ENCODE measurements around the gene ERMAP.

ERMAP gene

DNA sequence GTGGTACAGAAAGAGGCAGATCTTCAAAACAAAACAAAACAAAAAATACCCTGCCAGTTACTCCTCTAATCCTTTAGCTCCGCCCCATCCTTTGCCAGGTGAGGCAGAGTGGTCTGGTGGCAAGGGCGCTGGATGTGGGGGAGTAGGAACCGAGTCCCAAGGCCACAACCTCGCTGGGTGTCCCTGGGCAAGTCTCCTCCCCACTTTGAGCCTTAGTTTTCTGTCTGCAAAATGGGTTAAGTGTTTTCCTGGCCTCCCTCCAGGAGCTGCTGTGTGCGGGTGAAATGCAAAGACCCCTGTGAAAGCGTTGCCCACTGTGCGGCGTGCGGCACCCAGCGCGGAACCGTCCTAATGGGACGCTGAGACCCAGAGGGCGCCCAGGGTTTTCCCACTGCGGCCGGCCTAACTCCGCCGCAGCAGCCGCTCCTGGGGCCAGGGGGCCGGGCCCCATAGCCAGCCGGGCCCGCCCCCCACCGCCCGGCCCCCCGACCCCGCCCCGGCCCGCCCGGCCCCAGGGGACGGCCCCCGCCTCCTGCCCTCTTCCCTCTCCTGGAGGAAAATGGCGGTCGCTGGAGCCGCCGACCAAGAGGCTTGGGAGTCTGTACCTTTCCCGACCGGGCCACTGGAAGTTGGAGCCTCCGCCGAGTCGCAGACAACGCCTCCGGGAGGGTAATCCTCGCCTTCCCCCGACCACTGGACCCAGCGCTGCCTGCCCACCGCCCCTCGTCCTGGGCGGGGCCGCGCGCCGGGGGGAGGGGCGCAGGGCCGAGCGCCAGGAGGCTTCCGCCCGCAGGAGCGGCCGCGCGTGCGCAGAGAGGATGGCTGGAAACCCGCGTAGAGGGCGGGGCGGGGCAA lies at the start of gene ERMAP, which contains the start of gene SVBP:
Gene ERMAP (plus strand): TSS at position 538 of the 855 bp plus-strand sequence. CDS start 13,327 bp downstream, outside the sequence.
Gene SVBP (minus strand): TSS at position 813 of the 855 bp plus-strand sequence. CDS start 853 bp downstream, outside the sequence.
- DNase-seq = peak; percentile 82

- peak; percentile 59 for DNase-seq
These were observed 49.4 kb upstream of the ERMAP start for GRCh38 chr1:42767510-42768000.

DNA sequence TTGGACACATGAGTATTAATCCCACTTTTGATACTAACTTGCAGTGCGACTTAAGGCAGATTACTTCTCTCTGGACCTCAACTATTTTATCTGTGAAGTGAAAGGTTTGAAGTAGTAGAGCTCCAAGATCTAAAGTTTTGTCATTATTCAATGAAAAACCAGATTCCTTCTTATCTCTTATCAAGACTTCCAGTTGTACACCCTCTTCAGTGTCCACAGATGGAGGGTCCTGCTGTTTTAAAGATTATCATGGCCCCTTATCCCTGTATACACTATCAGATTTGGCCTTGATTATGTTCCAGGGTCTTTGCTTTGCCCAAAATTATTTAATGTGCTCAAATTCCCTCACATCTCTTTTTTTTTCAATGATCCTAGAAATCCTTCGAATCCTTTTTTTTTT lies 48.8 kb upstream of the ERMAP start:
- no peak for DNase-seq

- no peak for DNase-seq
These were observed 47.1 kb upstream of the ERMAP start for GRCh38 chr1:42769811-42770210.

GRCh38 chr1:42773420-42773819 lies 43.5 kb upstream of the ERMAP start:
- no peak for DNase-seq

- DNase-seq = no peak
These were observed 41.9 kb upstream of the ERMAP start for GRCh38 chr1:42774928-42775526.

- no peak for DNase-seq
These were observed 40.4 kb upstream of the ERMAP start for GRCh38 chr1:42776502-42776901.

DNA sequence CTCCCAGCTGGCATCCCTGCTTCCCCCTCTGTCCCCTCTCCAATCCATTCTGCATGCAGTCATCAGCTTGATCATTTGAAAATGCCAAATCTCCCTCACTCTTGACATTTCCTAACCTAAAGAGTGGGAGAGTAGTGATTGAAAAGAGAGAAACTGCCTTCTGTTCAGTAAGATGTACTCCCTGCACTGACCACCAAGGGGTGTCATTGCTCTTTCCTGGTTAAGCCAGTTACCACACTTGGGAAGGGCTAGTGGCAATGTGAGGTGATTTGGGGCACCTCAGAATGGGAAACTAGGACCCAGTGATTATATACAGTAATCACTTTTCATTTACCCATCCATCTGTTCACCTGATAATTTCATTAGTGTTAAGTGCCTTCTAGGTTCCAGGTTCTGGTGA lies 39.1 kb upstream of the ERMAP start:
- DNase-seq = peak; percentile 9

DNA sequence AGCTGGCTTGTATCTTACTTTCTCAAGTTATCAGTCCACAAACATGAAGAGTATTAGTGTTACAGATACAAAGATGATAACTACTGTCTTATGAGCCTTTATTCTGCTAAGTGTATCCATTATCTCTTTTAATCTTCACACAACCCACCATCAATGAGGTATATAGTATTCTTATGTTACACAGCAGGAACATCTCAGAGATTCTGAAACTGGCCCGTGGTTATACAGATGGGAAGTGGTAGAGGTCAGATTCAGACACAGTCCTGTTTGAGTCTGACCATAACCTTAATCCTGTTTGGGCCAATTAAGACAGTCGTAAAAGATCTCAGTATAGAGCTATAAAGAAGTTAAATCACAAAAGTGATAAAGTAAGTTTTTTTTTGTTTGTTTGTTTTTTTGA lies 37.2 kb upstream of the ERMAP start:
- DNase-seq = no peak

- DNase-seq = no peak
These were observed 36.7 kb upstream of the ERMAP start for GRCh38 chr1:42780176-42780575.

DNA sequence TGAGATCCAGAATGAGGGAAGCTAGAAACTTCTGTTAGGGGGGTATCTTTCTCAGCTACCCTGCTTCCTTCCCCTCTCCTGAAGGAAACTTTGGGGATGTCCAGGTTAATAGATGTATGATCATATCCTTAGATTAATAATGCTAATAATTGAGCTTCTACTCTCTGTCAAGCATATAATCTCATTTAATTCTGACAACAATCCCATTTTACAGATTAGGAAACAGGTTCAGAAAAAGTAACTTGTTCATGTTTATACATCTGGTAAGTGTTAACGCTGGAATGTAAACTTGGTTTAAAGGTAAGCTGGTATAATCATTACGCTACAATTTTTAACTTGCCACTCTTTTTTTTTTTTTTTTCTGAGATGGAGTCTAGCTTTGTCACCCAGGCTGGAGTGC lies 33.8 kb upstream of the ERMAP start:
- DNase-seq = no peak

GRCh38 chr1:42784547-42784945 lies 32.4 kb upstream of the ERMAP start:
- no peak for DNase-seq

- no peak for DNase-seq
These were observed 31.8 kb upstream of the ERMAP start, which contains the start of gene TMEM269 for GRCh38 chr1:42784946-42785693. Gene TMEM269, plus strand, starts transcription at chr1:42784991. Its CDS starts 4,903 bp downstream, at chr1:42789894.

DNA sequence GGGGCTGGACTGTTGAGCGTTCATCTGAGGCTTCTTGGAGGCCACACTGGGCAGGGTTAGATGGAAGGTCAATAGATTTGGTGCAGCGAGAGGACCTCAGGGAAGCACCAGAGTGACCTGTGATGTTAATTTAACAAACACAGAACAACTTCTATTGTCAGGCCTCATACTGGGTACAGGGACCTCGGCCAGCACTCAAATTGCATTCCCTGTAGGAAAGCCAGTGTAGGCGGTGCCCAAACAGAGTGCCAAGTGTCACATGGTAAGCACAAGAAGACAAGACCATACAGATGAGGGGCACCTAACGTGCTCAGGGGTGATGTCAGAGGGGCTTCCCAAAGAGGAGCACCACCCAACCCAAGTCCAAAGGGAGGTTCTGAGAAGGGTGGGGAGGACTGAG lies 30.8 kb upstream of the ERMAP start:
- DNase-seq = no peak

DNA sequence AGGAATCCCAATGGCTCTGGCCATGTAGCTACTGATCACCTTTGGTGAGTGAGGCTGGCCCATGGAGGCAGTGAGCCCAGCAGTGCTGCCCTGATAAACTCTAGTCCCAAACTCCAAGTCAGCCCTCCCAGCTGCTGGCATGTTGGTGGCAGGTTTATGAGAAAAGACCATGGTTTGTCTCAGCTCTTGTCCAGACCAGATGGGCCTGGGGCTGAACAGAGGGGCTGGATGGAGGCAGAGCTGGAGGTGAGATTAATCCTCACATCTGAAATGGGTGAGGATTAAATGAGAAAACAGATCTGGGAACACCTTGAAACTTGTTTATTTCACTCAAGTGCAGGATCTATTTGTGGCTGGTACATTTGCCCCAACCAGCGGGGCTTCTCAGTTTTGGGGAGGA lies 28.9 kb upstream of the ERMAP start:
- no peak for DNase-seq

DNA sequence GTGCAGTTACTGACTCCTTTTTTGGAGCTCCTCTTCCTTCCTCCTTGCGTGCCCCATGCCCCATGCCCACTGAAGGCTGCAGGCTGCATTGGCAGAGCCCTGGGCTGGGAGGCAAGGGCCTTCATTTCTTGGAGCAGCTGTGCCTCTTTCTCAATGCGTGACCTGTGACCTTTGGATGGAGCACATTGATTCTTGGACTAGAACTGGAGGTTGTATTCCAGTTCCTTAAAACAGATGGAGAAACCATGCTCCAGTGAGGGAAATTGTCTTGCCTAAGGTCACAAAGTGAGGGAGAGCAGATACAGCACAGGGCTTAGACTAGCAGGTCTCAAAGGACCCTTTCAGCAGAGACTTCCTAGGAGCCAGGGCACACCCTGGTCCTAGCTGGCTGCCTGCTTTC lies 23.1 kb upstream of the ERMAP start:
- no peak for DNase-seq

- DNase-seq = no peak
These were observed 19.5 kb upstream of the ERMAP start for GRCh38 chr1:42797414-42797813.

GRCh38 chr1:42797979-42798378 lies 18.9 kb upstream of the ERMAP start:
- no peak for DNase-seq

- no peak for DNase-seq
These were observed 15.0 kb upstream of the ERMAP start for GRCh38 chr1:42801832-42802473.

GRCh38 chr1:42806171-42806570 lies 10.8 kb upstream of the ERMAP start:
- DNase-seq = no peak

DNA sequence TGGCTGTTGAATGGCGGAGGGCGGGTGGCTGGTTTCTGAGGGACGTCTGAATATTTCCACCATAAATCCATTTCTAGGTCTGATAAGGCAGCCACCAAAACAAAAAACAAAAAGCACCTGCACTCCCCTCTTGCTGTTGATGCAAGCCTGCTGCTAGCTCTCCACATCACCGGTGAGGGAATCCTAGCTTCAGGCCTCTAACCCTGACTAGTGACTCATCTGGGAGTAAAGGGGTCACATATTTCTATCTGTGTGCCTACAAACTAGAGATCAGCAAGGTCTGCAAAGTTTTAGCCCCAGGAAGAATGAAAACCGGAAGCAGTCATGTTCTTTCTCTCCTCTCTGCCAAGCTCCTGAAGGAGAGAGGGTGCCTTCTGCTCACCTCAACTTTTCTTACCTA lies 10.3 kb upstream of the ERMAP start:
- DNase-seq = no peak

DNA sequence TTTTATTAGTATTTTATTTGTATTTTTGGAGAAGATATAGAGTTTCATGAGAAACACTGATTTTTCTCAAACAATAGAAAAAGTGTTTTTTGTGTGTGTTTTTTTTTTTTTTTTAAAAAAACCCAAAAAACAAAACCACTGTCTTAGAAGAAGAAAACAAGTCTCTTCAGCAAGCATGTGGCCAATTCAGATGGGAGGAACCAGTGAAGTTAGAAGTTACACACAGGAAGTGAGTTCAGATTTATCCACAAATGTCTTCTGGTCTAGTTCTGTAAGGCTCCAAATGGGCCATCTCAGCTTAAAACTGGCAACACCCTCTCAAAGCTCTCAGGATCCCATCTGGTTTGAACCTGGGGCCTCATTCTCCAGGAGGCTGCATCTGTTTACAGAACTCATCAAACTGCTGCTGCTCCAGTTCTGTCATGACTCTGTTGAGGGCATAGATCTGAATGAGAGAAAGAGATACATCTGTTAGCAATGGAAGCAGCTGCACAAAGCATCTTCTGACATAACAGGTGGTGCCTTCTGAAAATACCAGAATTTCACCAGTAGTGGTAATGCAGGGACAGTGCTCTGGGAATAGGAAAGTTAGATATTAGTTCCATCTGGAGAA lies 9.8 kb upstream of the ERMAP start:
- DNase-seq = no peak
